GM21723 (cell line): ENCODE results near the gene CD72.
A peak's percentile ranks its signal among the peaks of the same experiment; 100 is the strongest.

ENCODE experiments used
- ATAC-seq: cut with Tn5 transposase; IDR thresholded peaks from one replicate; pipeline ENCODE4 v1.9.1; 2021; ENCODE audit warnings: mild to moderate bottlenecking, moderate library complexity; ENCODE audit not compliant: unreplicated experiment

CD72 gene, protein sequence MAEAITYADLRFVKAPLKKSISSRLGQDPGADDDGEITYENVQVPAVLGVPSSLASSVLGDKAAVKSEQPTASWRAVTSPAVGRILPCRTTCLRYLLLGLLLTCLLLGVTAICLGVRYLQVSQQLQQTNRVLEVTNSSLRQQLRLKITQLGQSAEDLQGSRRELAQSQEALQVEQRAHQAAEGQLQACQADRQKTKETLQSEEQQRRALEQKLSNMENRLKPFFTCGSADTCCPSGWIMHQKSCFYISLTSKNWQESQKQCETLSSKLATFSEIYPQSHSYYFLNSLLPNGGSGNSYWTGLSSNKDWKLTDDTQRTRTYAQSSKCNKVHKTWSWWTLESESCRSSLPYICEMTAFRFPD

DNA sequence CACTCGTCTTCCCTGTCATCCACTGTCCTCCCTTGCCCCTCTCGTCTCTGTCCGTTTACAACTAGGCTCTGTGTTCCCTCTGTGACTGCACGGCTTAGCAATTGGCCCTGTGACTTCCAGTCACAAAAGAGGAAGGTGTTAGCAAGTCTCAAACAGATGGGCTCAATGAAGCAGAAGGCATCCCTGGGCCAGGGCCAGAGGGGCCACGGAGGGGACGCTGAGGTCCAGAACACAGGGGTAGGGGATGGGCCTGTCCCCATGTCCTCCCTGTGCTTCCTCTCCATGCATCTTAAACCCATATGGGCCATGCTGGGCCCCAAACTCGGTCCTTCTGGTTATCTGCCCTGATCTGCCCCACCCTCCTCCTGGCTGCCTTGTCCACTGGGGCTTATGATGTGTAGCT lies at the start of gene CD72:
Gene CD72, minus strand, starts transcription at position 89 of the 403 bp plus-strand sequence. CDS start 110 bp downstream, outside the sequence.
- ATAC-seq, result no peak

DNA sequence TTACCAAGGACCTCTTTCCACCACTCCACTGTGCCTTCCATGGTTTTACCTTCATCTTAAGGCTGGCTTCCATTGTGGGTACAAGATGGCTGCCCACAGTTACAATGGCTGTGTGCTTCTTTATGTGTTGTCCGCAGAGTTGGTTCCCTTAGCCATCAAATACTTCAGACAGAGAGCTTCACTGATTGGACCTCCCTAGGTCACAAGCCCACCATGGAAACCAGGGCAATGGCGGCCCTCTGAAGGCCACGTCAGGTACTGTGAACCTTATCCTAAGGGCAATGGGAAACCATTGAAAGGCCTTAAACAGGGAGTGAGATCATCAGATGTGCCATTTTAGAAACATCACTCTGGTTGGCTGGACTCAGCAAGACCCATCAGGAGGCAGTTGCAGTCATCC lies 49.7 kb upstream of the CD72 start:
- ATAC-seq, result no peak

DNA sequence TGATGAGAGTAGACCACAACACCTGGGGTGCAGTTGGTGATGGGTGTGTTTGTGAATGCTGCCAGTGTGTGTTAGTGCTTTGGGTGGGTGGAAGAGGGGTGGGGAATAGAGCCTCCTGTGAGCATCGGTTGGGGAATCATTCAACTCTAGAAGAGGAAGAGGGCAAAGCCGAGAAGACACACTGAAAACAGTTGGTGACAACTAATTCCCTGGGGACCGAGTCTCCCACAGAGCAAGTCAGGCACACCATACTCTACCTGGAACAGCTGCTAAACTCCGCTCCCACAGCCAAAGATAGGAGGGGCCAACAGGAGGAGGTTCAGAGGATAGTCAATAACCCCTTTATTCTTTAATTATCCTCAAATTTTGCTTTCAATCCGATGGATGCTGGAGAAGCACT lies 48.3 kb upstream of the CD72 start:
- ATAC-seq, result no peak

DNA sequence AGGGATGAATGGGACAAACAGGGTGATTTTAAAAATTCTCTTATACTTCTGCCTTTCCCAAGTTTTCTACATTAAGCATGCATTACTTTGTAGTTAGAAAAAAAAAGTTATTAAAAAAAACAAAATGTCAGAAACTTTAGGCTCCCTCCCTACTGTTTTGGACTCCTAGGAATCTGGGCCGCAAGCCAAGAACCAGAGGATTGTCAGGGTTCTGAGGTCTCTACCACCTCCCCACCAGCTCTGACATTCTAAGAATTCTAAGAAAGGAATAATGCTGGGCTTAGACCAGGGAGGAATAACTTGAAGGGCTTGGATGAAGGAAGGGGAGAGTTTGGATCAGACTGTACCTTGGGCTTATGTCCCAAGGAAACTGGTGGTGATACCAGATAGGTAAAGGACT lies 47.8 kb upstream of the CD72 start:
- ATAC-seq, result no peak

DNA sequence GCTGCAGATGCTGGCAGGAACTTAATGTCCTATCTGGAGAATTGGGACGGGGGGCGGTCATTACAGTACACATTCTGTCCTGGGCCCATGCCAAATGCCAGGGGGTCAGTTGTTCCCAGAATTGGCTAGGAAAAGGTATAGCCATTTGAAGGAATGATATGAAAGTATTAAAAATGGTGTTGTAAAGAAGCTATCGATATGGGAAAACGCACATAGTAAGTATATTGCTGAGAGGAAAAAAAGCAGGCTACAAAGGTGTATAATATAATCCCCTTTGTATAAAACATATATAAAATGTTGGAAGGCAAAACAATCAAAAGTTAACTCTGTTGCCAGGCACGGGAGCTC lies 47.2 kb upstream of the CD72 start:
- no peak for ATAC-seq

DNA sequence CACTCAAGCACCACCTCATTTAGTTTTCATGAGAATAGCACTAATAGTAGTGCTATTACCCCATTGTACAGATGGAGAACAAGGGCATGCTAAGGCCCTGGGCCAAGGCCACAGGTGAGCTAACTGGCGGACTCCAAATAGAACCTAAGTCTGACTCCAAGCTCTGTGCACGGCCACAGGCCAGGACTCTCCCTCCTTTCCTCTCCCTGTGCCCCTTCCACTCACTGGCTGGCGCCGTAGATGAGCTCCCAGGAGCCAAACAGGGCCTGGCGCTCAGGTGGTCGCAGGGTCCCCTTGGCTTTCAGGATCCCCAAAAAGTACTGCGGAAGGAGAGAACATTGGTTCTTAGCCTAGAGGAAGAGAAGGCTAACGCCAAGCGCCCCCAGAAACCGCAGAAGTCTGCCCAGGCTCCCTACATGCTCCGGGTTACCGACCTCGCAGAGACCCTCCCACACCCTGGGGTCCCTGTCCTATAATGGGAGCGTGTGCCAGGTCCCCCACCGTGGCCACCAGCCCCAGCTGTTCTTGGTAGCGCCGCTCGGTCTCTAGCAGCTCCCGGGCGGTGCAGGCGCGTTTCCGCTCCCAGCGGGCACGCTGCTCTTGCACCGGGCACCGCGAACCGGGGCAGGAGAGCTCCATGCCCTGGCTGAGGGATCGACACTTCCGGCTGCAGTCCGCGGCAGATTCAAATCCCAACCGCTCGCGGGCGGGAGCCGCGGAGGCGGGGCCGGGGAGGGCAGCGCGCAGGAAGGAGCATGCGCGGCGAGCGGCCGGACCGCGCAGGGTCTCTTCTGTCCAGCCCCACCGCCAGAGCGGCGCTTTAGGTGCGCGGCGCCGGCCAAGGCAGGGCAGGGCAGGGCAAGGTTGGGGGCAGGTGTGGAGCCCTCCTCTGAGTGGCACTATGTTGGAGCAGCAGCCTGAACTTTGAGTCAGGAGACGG lies 46.6 kb upstream of the CD72 start, which contains the start of gene ARHGEF39:
Gene ARHGEF39, minus strand, starts transcription at position 665 of the 940 bp plus-strand sequence. Its CDS starts 26 bp downstream, at position 639.
- ATAC-seq, result peak; percentile 70

DNA sequence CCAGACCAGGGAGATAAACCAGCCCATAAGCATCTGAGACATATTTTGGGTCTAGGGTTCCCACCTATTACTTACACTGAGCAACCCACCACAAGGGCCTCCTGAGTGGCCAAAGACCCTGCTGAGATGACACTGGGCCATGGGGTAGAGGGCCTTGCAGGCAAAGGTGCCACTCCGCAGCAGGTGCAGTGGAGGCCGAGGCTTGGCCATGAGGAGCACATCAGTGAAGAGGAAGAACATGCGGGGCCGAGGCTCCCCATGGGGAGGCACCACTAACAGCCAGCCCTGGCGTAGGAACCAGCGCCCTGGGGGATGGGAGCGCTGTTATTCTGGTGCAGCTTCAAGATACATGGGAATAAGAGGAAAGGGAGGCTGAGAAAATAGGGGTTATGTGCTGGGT lies 44.2 kb upstream of the CD72 start:
- ATAC-seq, result no peak

DNA sequence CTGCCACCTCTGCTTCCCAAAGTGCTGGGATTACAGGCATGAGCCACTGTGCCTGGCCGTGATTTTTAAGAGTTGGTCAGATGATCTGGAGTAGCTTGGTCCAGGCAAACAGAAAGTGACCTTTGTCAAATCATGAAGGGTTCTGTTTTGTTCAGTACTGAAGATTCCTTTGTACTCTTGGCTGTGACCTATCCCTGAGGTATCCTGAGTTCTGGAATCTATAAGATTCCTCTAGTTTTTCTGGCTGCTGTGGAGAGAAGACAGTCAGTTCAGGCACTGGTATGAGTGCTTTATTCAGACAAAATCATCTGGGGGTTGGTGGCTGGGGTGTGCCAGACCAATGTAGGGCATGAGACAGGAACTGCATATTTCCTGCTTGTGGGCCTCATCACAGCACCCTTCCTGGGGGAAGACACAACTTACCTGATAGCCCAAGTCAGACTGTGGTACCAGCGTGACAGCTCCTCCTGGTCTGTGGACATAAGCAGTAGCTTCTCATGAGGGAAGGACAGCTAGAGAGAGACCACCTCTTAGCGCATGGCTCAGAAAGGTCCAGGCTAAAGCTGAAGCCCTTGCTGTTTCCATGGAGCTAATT lies 43.6 kb upstream of the CD72 start:
- no peak for ATAC-seq

DNA sequence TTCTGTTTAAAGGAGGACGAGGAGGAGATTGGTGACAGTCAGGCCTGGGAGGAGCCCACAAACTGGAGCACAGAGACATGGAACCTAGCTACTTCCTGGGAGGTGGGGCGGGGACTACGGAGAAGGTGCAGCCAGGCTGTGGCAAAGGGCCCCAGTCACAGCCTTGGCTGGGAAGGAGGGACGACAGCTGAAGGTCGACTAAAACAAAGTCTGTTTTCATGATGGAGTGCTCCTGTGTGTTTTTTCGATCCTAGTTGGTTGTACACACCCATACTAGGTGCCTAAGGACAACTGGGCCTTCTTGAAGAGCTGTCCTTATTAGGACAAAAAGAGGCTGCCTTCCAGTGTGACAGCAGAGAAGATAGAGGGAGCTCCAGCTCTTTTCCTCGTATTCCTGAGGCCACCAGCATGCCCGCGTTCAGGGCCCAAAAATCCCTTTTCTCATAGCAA lies 42.8 kb upstream of the CD72 start:
- no peak for ATAC-seq

DNA sequence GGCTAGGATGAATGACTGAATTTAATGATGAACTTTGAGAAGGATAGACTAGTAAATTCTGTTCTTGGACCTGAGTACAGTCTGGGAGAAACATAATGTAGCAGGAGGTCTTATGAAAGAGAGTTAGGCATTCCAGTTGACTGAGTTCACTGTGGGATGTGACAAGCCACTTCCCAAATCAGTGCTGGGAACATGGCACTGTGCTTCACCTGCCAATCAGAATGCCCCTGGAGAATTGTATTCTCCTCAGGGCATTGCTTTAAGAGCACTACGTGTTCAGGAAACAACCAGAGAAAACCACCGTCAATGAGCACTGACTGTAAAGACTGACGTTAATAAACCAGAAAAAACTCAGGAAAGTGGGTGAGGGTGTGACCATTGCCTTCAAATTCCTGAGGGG lies 41.1 kb upstream of the CD72 start:
- no peak for ATAC-seq

DNA sequence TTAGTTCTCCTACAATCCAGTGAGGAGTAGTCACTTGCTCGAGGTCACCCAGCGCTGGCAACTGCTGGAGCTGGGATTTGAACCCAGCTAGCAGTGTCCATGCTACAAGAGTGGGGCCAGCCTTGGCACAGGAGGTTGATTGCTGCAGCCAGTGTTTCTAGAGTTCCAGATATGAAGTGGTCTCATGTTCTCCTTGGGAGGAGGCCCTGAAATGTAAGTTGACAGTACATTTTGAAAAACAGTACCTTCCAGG lies 40.7 kb upstream of the CD72 start:
- peak; percentile 10 for ATAC-seq

DNA sequence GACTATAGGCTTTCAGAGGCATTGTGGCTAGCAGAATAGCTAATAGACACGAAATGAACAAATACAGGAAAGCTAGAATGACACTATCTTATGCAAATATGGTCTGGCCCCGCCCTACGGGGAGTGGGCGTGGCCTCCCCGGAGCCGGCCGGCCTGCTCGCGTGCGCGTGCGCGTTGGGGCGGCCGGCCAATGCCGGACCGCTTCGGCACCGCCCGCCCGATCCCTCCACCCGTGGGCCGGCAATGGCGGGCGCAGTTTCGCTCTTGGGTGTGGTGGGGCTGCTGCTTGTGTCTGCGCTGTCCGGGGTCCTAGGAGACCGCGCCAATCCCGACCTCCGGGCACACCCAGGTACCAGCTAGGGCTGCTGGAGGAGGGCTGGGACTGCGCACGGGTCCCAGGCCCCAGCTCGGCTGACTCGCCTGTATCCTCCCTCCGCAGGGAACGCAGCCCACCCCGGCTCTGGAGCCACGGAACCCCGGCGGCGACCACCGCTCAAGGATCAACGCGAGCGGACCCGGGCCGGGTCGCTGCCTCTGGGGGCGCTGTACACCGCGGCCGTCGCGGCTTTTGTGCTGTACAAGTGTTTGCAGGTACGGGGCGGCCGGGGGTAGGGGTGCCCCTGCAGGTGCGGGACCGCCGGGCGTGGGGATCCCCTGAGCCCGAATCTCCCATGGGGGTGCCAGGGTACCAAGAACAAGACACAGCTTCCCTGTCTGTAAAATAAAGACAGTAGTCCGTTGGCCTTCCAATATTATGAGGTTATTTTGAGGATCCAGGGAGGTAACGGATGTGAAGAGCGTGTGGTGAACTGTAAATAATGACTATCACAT lies 40.1 kb upstream of the CD72 start, which contains the start of gene CCDC107:
Gene CCDC107, plus strand, starts transcription at position 156 of the 831 bp plus-strand sequence. Its CDS starts 88 bp downstream, at position 244.
- peak; percentile 49 for ATAC-seq

DNA sequence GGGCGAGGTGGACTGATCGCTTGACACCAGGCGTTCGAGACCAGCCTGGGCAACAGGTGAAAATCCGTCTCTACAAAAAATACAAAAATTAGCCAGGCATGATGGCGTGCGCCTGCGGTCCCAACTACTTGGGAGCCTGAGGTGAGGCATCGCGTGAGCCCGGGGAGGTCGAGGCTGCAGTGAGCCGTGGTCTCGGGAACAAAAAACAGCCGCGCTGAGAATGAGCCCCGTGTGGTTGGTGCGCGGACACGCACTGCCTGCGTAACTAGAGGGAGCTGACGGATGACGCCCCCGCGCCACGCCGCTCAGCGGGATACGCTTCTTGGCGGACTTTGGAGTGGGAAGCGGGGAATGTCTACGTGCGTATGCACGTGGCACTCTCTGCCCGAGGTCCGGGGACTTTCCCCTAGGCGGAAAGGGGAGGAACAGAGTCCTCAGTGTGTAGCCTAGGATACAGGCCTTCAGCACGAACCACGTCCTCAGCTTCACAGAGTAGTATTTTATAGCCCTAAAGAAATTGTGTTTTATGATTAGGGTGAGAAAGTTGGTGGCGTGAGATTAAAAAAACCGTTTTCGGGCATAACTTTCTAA lies 39.4 kb upstream of the CD72 start, which contains the start of gene RMRP:
Gene RMRP, minus strand, starts transcription at position 474 of the 591 bp plus-strand sequence.
- ATAC-seq, result peak; percentile 87

DNA sequence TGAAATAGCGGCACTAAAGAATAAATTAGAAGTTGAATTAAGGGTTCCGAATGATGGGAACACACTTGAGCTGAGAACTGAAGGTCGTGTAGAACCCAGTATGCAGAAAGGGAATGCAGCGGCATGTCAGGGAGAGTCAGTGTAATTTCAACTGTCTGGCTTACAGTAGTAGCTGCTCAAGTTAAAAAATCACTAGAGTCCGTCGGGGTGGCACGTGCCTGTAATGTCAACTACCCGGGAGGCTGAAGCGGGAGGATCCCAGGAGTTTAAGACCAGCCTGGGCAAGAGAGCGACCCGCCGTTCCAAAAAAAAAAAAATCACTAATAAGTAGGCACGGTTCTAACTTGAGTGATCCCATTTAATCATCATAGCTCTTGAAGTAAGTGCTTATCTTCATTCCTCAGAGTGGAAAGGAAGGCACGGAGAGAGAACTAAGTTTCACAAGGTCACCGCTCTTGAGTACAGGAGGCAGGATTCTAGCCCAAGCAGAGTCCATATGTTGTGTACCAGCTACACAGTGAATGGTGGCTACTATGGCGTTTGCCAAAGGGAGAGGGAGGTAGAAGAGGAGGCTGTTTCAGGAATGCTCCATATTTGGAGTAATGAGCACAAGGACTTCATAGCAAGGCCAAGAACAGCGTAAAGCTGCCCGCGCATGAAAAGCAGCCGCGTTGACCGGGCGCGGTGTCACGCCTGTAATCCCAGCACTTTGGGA lies 38.8 kb upstream of the CD72 start:
- ATAC-seq, result peak; percentile 2

DNA sequence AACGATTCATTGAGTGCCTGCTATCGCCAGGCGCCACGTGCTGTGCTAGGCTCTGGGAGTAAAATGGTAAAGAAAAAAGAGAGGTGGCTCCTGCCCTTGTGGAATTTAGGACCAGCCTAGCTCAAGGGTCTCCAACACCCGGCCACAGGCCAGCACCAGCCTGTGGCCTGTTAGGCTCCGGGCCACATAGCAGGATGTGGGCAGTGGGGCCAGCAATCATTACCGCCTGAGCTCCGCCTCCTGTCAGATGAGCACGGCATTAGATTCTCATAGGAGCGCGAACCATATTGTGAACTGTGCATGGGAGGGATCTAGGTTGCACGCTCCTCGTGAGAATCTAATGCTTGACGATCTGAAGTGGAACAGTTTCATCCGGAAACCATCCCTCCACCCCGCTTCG lies 38.1 kb upstream of the CD72 start:
- ATAC-seq, result no peak

DNA sequence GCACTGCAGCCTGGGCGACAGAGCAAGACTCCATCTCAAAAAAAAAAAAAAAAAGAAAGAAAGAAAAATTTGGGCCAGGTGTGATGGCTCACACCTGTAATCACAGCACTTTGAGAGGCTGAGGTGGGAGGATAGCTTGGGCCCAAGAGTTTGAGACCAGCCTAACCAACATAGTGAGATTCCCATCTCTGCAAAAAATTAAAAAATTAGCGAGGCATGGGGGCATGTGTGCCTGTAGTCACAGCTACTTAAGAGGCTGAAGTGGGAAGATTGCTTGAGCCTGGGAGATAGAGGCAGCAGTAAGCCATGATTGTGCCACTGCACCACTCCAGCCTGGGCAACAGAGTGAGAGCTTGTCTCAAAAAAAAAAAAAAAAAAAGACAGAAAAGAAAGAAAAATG lies 35.4 kb upstream of the CD72 start:
- ATAC-seq, result no peak

DNA sequence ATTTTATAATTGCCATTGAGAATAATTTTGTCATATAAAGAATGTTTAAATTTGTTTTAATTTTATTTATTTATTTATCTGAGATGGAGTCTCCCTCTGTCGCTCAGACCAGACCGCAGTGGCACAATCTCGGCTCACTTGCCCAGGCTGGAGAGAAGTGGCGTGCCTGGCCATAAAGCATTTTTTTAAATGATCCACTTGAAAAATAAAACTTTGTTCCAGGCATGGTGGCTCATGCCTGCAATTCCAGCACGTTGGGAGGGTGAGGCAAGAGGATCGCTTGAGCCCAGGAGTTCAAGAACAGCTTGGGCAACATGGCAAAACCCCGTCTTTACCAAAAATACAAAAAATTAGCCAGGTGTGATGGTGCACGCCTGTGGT lies 34.6 kb upstream of the CD72 start:
- no peak for ATAC-seq

DNA sequence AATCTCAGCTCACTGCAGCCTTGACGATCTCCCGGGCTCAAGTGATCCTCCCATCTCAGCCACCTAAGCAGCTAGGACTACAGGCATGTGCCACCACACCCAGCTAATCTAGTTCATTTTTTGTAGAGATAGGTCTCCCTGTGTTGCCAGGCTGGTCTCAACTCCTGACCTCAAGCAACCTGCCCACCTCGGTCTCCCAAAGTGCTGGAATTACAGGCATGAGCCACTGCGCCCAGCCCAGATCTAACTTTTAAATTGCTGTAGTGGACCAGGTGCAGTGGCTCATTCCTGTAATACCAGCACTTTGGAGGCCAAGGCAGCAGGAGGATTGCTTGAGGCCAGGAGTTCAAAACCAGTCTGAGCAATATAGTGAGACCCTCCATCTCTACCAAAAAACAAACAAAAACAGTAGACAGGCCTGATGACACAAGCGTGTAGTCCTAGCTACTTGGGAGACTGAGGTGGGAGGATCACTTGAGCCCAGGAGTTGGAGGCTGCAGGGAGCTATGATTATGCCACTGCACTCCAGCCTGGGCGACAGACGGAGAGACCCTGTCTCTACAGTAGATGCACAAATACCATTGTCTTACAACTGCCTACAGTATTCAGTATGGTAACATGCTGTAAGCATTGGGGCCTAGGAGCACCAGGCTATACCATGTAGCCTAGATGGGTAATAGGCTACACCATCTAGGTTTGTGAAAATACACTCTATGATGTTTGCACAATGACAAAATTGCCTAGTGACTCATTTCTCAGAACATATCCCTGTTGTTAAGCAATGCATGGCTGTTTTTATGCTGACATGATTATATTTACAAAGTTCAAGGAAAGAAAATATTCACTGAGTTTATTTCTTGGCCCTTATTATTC lies 34.0 kb upstream of the CD72 start:
- no peak for ATAC-seq
